Measurements from ENCODE around the gene SERPINA3. TPM values are rescaled to one million over a fixed set of nuclear protein-coding genes. Genes with fewer than 3 reads are reported as not detected.
"Not testable (repeated sequence)": the region's sequence is repeated elsewhere in the genome, so short reads cannot be mapped to it uniquely, and the experiment has no call there.

The SERPINA3 gene
- total RNA-seq, 1 experiment from 2014 or later = not detected

DNA sequence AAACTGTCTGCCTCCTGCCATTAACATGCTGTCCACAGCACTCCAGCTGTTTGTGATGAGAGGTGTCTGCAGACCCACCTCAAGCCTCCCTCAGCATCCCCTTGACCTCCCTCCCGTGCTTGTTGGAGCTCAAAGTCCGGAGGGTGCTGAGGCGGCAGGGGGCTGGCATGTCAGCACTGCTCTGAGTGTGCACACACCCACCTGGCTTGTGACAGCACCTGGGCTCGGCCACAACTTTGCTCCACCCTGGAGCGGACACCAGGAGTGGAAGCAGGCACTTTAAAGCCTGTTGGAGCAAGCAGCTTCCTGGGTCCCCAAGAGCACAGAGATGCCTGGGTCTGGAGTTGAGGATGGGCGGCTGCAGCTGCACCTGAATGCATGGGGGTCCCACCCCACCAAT, 20.9 kb downstream of the SERPINA3 start:
- intact Hi-C loops (cut with micrococcal nuclease; ENCODE audit: unreplicated experiment) = no loop called here
- H3K4me1 ChIP-seq (replicated peaks; ENCODE audit: insufficient read depth) = no peaks in the 10 kb centered on the region
- POLR2A ChIA-PET (ENCODE audit: unreplicated experiment) = no interaction called here

GRCh38 chr14:94635154-94635553, 23.0 kb downstream of the SERPINA3 start:
- H3K9me2 ChIP-seq (ENCODE audit: insufficient read depth) = no peaks in the 10 kb centered on the region
- no peaks in the 10 kb centered on the region for H3K4me1 ChIP-seq (replicated peaks; ENCODE audit: insufficient read depth)
- H3K9me3 ChIP-seq (ENCODE audit: insufficient read depth, low read depth) = no peaks in the 10 kb centered on the region
- H3K27ac ChIP-seq = no peak overlapping the region
- H3K36me3 ChIP-seq (ENCODE audit: low read depth) = no peaks in the 10 kb centered on the region
- no peaks in the 10 kb centered on the region for H3F3A ChIP-seq (ENCODE audit: insufficient read depth, low read depth)
- intact Hi-C loops (cut with micrococcal nuclease; ENCODE audit: unreplicated experiment) = no loop called here
- no peak overlapping the region for H3K4me3 ChIP-seq
- TF ChIP-seq EZH2 (IDR thresholded peaks at IDR 0.05; ENCODE audit: low read depth) = no peak
- no peak for TF ChIP-seq CTCF (conservative IDR thresholded peaks at IDR 0.05)
- no peaks in the 10 kb centered on the region for H3K27me3 ChIP-seq (ENCODE audit: insufficient read depth, low read depth)
- BruUV-seq (replicated peaks) = no TSS peak
- no peak overlapping the region for H2AFZ ChIP-seq
- no peak for DNase-seq
- CTCF ChIA-PET = no interaction called here
- POLR2A ChIA-PET (ENCODE audit: unreplicated experiment) = no interaction called here
- no peak overlapping the region for H3K4me2 ChIP-seq
- no peaks in the 10 kb centered on the region for H4K20me1 ChIP-seq (ENCODE audit: insufficient read depth)
- H3K79me2 ChIP-seq (ENCODE audit: low read depth) = no peaks in the 10 kb centered on the region

More for the DNA sequence above, 20.9 kb downstream of the SERPINA3 start:
- Histone ChIP-seq H3K36me3 (ENCODE audit: low read depth) (no peaks in the 10 kb centered on the region), H3K9me2 (ENCODE audit: insufficient read depth) (no peaks in the 10 kb centered on the region), H3K4me3 (no peak overlapping the region), H4K20me1 (ENCODE audit: insufficient read depth) (no peaks in the 10 kb centered on the region), H3F3A (ENCODE audit: insufficient read depth, low read depth) (no peaks in the 10 kb centered on the region), H3K9me3 (ENCODE audit: insufficient read depth, low read depth) (no peaks in the 10 kb centered on the region), H3K27ac (no peak overlapping the region), H3K27me3 (ENCODE audit: insufficient read depth, low read depth) (no peaks in the 10 kb centered on the region), H3K79me2 (ENCODE audit: low read depth) (no peaks in the 10 kb centered on the region), H3K4me2 (no peak overlapping the region), H2AFZ (no peak overlapping the region)
- no TSS peak for BruUV-seq (replicated peaks)
- DNase-seq = no peak
- CTCF ChIA-PET = no interaction called here
- no peak for TF ChIP-seq EZH2 (IDR thresholded peaks at IDR 0.05; ENCODE audit: low read depth)
- no peak for TF ChIP-seq CTCF (conservative IDR thresholded peaks at IDR 0.05)

GRCh38 chr14:94636744-94637412, 24.7 kb downstream of the SERPINA3 start:
- no peaks in the 10 kb centered on the region for H3K4me1 ChIP-seq (replicated peaks; ENCODE audit: insufficient read depth)
- no peak overlapping the region for H3K4me3 ChIP-seq
- H3K4me2 ChIP-seq = no peak overlapping the region
- POLR2A ChIA-PET (ENCODE audit: unreplicated experiment) = no interaction called here
- no peaks in the 10 kb centered on the region for H3K9me3 ChIP-seq (ENCODE audit: insufficient read depth, low read depth)
- no peak for DNase-seq
- no peaks in the 10 kb centered on the region for H3K27me3 ChIP-seq (ENCODE audit: insufficient read depth, low read depth)
- no peak overlapping the region for H2AFZ ChIP-seq
- TF ChIP-seq EZH2 (IDR thresholded peaks at IDR 0.05; ENCODE audit: low read depth) (no peak), CTCF (conservative IDR thresholded peaks at IDR 0.05) (no peak)
- H3K27ac ChIP-seq = no peak overlapping the region
- H3F3A ChIP-seq (ENCODE audit: insufficient read depth, low read depth) = no peaks in the 10 kb centered on the region
- no peaks in the 10 kb centered on the region for H4K20me1 ChIP-seq (ENCODE audit: insufficient read depth)
- CTCF ChIA-PET = no interaction called here
- no peaks in the 10 kb centered on the region for H3K9me2 ChIP-seq (ENCODE audit: insufficient read depth)
- H3K79me2 ChIP-seq (ENCODE audit: low read depth) = no peaks in the 10 kb centered on the region
- H3K36me3 ChIP-seq (ENCODE audit: low read depth) = no peaks in the 10 kb centered on the region
- intact Hi-C loops (cut with micrococcal nuclease; ENCODE audit: unreplicated experiment) = no loop called here
- BruUV-seq (replicated peaks) = no TSS peak

GRCh38 chr14:94637814-94638213, 25.6 kb downstream of the SERPINA3 start:
- H3K27me3 ChIP-seq (ENCODE audit: insufficient read depth, low read depth); H3K79me2 ChIP-seq (ENCODE audit: low read depth); H3K36me3 ChIP-seq (ENCODE audit: low read depth); H2AFZ ChIP-seq; H3K4me2 ChIP-seq; DNase-seq; H3K9me3 ChIP-seq (ENCODE audit: insufficient read depth, low read depth); H3K9me2 ChIP-seq (ENCODE audit: insufficient read depth); H3F3A ChIP-seq (ENCODE audit: insufficient read depth, low read depth); H4K20me1 ChIP-seq (ENCODE audit: insufficient read depth); BruUV-seq (replicated peaks); H3K27ac ChIP-seq; POLR2A ChIA-PET (ENCODE audit: unreplicated experiment); H3K4me3 ChIP-seq; intact Hi-C loops (cut with micrococcal nuclease; ENCODE audit: unreplicated experiment); H3K4me1 ChIP-seq (replicated peaks; ENCODE audit: insufficient read depth): not testable (repeated sequence)
- CTCF ChIA-PET = interaction anchor here (0.6 kb wide), 1 partner anchor 1499 kb away, joined by 7 read pairs; no protein-coding TSS in a partner anchor
